HuH-7 (cell line): Measurements from ENCODE around the gene OR7A5.
"Not testable (repeated sequence)": the region's sequence is repeated elsewhere in the genome, so short reads cannot be mapped to it uniquely, and the experiment has no call there.

Experiments
- DNase-seq: peaks from one replicate; pipeline ENCODE4 v3.0.0; 2011; ENCODE audit warnings: low spot score

The OR7A5 gene

DNA sequence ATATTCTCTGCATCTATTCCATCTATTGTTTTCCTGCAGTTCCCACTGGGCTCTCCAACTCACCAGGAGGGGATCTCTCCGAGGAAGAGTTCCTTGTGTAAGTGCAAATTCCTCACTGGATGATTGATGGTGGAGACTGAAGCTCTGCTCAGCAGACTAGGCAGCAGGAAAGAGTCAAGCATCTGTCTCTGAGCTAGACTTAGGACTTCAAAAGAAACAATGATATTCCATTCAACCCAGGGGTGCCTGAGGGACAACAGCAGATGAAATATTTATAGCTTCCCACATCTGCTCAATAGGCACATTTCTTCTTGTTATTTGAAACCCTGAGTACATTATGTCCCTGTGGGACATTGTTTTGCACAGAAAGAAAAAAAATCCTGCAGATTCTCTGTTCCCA lies at the start of gene OR7A5, which contains the start of gene OR7C1:
OR7A5 (minus strand) TSS at position 175 of the 400 bp plus-strand sequence. CDS start 6,944 bp downstream, outside the sequence.
OR7C1 (minus strand) TSS at position 175 of the 400 bp plus-strand sequence. CDS start 35,049 bp downstream, outside the sequence.
- DNase-seq = no peak

DNA sequence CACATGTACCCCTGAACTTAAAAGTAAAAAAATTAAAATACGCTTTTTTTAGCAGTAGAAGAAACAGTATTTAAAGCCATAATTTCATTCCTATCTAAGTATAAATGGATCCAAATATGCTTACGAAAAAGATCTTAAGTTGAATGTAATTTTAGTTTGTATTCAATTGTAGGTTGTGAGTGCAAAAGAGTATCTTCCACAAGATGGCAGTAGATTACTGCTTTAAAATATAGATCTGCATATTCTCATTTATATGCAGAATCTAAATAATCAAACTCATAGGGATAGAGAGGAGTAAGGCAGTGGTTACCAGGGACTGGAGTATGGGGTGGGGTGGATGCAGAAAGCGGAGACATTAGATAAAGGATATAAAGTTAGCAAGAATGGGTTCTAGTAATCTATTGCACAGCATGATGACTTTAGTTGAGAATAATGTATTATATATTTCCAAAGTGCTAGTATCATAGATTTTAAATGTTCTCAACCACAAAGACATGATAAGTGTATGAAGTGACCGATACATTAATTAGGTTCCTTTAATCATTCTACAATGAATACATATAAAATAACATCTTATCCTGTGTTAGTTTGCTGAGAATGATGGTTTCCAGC lies 36.7 kb upstream of the OR7A5 start:
- no peak for DNase-seq

DNA sequence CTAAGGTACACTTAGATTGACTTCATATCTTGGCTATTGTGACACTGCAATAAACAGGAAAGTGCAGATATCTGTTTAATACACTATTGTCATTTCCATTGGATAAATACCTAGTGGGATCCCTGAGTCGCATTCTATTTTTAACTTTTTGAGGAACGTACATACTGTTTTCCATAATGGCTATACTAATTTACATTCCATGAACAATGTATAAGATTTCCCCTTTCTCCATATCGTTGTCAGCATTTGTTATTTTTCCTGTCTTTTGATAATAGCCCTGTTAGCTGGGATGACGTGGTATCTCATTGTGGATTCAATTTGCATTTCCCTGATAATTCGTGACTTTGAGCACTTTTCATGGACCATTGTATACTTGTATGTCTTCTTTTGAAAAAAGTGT lies 33.5 kb upstream of the OR7A5 start:
- DNase-seq = no peak

DNA sequence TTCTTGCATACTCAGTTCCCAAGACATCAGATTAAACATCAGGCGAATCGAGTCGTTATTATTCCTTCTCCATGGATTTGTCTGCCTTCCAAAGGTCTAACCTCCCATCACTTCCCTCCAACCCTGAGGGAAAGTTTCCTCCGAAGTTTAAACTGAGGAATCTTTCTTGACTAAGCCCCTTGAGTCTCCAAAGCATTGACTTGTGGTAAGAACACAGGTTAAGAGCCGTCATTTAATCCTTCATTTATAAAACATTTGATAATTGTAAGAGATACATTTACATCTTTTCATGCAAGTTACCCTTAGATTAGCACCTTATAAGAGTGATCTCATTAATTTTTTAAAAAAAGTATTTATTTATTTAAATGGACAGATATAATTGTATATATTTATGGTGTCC lies 13.8 kb upstream of the OR7A5 start, which contains the start of gene OR7A10:
OR7A10 (minus strand) TSS at position 101 of the 400 bp plus-strand sequence. CDS start 7,045 bp downstream, outside the sequence.
- DNase-seq = no peak

DNA sequence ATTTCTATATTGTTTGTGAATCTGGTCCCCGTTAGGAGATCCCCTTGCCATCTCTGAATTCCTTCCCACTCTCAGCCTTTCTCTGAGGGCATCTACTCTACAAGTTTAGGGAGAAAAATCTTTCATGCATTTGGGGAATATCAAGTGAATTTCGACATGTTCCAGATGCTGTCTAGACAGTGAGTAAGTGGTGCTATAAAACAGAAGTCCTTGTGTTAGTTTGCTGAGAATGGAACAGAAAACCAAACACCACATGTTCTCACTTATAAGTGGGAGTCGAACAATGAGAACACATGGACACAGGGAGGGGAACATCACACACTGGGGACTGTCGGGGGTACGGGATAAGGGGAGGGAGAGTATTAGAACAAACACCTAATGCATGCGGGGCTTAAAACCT lies 8.6 kb upstream of the OR7A5 start:
- no peak for DNase-seq

DNA sequence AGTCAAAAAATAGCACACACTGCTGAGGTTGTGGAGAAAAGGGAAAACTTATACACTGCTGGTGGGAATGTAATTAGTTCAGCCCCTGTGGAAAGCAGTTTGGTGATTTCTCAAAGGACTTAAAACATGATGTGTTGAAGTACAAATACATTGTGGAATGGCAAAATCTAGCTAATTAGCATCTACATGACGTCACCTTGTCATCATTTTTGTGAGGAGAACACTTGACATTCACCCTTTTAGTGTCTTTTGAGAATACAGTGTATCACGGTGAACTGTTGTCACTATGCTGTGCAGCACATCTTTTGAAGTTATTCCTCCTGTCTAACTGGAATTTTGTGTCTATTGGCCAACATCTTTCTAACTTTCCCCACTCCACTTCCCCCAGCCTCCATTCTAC lies 8.2 kb upstream of the OR7A5 start:
- no peak for DNase-seq

DNA sequence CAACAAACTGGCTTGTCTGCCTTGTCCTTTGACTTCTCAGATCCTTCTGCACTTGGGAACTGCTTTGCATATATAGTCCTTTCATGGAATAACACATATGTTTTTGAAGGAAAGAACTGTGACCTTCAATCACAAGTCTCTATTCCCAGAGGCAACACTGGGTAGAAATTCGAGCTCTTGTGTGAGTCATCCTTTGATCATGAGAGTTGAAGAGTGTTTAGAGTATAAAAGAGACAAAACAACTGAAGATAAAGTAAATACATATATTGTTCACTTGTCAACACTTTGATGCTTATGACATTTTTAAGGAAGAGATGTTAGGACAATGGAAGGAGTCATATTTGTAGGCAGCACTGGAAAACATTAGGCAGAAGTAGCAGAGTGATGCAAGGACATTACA lies 5.2 kb upstream of the OR7A5 start:
- no peak for DNase-seq

DNA sequence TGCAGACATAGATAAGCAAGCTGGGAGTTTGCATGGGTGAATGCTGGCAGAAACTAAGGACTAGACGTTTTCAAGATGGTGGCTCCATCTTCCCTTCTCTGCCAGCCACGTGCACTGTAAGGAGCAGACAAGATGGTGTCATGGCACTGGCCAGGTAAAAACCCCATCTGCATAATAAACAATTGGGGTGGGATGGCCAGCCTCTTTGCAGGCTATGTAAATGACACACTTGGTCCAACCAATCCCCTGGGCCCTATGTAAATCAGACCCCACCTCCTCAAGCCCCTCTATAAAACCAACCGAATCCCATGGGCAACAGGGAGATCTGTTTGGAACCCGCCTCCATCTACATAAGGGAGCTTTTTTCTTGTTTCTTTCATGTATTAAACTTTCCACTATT lies 2.4 kb upstream of the OR7A5 start:
- DNase-seq = no peak

DNA sequence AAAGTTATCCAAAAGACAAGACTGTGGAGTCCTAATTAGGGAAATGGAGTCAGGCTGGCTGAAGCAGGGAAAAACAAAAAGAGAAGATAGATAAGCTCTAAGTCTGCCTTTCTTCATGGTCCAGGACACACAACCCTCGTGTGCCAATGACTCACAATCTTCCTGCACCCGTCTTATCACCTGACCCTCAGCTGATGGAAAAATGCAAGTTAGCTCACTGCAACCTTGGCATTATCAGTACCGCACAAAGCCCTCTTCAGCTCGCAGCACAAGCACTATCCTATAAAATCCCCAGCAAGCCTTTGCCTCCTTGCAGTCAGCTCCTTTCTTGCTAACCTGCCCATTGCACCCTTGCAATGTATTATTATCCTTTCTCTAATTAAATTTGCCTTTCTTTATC lies 4.3 kb downstream of the OR7A5 start:
- DNase-seq = no peak

DNA sequence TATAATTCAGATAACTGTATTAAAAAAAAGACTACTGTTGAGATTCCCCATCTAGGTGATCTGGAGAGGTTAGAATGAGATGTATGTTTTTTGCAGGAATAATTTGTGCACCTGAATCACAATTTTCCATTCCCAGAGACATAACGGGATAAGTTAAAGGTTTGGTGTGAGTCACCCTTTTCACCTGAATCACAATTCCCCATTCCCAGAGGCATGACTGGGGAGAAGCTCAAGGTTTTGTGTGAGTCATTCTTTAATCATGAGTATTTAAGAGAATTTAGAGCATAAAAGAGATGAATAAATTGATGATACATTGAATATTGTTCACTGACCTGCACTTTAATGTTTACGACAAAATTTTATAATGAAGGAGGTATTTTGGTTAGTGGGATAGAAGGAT lies 9.0 kb downstream of the OR7A5 start:
- no peak for DNase-seq

DNA sequence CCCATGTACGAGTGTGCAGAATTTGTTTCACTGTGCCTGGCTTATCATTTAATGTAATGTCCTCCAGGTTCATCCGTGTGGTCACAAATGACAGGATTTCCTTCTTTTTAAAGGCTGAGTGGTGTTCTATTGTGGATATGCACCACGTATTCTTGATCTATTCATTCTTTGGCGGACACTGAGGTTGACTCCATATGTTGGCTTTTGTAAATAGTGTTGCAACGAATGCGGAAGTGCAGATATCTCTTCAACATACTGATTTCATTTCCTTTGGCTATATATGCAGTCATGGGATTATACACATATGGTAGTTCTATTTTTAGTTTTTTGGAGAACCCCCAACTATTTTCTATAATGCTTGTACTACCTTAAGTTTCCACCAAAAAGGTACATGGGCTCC lies 13.0 kb downstream of the OR7A5 start:
- no peak for DNase-seq

DNA sequence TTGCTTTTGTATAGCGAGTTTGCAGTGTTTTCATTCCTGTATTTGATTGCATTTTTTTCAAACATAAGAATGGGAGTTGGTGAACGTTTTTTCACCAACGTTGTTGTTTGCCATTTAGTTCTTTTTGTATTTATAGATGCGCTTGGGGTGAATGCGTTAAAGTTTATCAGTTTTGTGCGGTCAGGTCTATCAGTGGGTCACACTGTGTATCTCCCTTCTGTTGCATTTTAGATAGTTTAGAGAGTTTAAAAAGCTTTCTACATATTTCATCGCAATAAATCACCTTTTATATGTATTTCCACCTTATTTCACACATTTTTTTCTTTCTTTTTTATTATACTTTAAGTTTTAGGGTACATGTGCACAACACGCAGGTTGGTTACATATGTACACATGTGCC lies 16.4 kb downstream of the OR7A5 start:
- no peak for DNase-seq

DNA sequence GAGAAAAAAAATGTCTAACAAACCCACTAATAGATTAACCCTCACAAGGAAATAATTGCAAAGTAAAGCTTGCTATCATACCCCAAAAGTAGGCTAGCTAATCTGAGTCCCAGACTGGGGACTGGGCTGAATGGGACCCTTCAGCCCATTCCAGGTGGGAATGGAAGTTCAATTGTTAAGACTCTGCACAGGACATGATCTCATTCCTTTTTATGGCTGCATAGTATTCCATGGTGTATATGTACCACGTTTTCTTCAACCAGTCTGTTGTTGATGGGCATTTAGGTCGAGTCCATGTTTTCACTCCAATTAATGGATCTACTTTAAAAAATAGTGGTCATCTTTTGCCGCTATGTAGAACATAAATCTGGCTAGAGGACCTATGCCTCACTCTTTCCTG lies 17.9 kb downstream of the OR7A5 start:
- no peak for DNase-seq

DNA sequence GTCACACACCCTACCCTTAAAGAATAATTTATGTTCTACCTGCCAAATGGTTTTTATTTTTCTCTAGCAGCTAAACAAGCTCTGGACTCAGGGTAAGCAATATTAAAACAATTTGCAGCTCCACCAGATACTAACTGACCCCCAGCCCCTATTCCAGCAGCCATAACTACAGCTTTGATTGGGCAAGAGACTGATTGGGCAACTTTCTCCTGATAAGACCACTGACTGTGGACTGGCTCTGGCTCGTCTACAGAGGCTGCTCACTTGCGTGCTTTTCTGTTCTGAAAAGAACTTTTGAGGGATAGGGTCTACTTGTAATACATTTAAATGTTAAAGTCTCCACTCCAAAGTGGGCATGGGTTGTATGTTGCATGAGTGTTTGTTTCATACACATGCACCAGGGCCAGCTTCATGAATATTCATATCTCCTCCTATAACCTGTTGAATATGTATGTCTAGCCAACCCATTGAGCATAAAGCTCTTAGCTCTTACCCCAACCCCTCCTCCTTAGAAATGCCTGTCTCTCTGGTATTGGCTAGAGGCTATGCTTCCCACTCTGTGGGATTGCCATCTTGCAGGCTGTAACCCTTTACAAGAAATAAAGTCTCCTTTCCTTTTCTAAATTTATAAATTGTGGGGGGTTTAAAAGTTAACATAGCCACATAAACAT lies 19.9 kb downstream of the OR7A5 start:
- no peak for DNase-seq

DNA sequence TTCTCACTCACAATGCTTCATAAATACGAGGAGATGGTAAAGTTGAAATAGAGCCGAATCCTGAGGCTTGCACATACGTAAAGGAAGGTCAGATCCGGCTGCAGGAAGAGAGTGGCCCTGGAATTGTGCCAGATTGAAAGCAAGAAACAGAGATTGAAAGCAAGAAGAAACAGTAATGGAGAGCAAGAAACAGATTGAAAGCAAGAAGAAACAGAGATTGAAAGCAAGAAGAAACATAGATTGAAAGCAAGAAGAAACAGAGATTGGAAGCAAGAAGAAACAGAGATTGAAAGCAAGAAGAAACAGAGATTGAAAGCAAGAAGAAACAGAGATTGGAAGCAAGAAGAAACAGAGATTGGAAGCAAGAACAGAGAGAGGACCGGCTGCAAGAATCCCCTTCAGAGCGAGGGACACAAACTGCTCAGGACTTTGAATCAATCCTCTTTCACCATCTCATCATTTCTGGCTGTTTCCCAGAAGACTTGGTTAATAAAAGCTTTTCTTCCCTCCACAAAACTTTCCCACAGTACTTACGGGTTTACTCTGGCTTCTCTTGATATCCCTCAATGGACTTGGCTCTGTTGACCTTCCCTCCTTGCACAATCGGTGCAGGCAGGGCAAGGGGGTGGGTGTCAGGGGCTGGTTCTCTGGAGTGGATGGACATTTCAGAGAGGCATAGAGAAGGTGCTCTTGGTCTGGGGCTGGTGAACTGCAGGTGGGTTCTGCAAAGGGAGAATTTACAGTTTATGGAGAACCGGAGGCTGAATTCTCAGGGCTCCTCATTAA lies 25.5 kb downstream of the OR7A5 start:
- no peak for DNase-seq

DNA sequence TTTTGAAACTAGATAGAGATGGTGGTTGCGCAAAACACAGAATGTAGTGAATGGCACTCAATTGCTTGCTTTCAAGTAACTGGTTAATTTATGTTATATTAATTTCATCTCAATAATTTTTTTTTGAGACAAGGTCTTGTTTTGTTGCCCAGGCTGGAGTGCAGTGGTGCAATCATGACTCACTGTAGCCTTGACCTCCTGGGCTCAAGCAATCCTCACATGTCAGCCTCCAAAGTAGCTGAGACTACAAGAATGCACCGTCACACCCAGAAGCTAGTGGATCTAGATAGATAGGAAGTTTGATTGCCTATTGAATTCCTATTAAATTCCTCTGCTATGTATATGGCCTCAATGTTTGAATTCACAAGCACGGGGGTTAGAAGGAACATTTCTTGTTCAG lies 30.2 kb downstream of the OR7A5 start:
- DNase-seq = no peak

DNA sequence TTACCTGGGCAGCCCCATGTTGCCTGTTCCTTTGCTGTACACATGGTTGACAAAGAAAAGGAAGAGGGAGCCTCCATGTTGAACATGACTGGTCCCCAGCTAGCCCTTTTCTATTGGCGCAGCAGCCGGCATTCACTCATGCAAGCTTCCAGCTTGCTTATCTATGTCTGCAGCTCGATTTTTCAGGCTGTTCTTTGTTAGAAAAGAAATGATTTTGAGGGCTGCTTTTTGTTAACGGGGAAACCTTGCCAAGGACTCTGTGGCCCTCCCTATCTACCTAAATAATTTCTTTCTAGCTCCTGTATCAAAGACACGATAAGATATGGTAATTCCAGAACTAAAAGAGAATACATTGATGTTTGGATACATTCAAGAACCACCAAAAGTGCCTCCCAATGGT lies 36.2 kb downstream of the OR7A5 start:
- DNase-seq = no peak

DNA sequence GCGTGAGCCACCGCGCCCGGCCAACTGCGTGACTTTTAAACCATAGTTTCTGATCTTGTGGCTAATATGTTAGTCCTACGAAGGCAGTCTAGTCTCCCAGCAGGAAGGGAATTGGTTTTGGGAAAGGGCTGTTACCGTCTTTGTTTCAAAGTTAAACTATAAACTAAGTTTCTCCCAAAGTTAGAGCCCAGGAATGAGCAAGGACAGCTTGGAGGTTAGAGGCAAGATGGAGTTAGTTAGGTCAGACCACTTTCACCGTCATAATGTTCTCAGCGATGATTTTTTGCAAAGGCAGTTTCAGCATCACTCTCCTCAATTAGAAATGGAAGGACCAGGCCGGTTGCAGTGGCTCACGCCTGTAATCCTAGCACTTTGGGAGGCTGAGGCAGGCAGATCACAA lies 39.0 kb downstream of the OR7A5 start:
- DNase-seq = no peak

DNA sequence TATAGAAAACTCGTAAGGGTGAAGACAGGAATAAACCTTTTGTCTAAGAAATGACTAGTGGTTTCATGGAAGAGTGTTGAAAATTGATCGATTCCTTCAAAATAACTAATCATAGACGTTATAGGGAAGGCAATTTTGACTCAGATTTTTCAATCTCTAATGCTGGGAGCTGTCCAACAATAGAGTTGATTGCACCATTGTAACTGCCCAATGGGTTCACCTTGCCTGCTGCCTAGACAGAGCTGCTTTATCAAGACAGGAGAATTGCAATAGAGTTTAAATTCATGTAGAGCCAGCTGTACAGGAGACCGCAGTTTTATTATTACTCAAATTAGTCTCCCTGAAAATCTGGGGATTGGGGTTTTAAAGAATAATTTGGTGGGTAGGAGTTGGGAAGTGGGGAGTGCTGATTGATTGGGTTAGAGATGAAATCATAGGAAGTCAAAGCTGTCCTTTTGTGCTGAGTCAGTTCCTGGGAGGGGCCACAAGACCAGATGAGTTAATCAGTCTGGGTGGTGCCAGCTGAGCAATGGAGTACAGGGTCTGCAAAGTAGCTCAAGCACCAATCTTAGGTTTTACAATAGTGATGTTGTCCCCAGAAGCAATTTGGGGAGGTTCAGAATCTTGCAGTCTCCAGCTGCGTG lies 39.8 kb downstream of the OR7A5 start:
- no peak for DNase-seq

DNA sequence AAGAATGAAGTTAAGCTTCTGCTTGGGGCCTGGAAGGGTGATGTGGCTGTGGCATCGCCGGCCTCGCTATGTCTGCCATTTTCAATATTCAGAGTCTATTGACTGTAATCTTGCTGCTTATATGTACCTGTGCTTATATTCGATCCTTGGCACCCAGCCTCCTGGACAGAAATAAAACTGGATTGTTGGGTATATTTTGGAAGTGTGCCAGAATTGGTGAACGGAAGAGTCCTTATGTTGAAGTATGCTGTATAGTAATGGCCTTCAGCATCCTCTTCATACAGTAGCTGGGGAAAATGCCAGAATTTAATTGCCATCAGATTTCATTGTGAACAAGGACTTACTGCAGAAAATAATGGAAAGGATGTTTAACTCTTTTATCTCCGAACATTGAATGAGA lies 42.7 kb downstream of the OR7A5 start:
- not testable (repeated sequence) for DNase-seq

DNA sequence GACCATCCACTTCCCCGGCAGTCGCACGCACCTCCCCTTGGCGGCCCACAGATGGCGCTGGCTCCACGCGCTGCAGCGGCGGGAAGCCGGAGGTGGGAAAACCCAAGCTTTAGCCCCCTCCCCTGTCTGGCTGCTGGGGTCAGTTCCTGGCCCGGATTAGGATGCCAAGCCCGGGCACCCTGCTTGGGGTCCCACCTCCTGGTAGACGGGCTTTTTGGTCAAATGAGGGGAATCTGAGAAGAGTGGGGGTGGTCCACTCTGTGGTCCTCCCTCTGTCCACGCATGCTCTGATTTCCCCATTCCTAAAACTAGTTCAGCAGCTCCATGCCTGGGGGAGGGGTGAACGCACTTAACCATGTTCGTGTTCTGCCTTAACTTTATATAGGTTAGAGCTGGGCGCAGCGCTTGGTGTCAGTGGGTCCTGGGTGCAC lies 48.5 kb downstream of the OR7A5 start:
- peak; percentile 53 for DNase-seq

DNA sequence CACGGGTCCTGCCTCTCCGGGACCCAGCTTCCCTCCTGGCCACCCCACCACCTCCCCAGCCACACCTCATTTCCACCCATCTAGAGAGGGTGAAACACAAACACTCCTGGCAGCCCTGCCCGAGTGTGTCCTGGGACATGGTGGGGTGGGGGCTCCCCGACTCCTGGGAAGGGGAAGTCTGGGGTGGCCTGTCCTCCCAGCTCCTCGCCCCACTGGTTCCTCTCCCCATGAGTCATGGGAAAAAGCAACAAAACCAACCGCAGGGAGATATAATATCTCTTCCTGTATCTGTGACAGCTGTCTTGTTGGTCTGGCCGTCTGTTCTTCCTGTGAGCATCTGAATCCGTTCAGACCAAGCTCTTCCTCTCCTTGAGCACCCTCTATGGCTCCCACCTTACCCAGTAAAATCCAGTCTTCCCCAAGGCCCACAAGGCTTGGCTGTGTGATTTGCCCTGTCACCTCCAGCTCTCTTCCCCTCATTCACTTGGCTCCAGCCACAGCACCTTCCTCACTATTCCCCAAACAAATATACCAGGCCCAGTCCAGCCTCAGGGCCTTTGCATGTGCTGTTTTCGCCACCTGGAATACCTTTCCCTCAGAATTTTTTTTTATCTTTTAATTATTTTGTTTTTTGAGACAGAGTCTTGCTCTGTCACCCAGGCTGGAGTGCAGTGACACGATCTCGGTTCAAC lies 49.7 kb downstream of the OR7A5 start:
- not testable (repeated sequence) for DNase-seq
